Erythroblast (primary cell): ENCODE measurements around the gene ELFN2.

Experiments used
- GATA1 ChIP-seq: IDR thresholded peaks from 2 replicates; pipeline ENCODE4 v1.6.1; 2011; ENCODE audit warnings: low read depth, mild to moderate bottlenecking, control low read depth, low read length, moderate library complexity
- POLR2A ChIP-seq: IDR thresholded peaks from 2 replicates; pipeline ENCODE4 v1.6.1; 2011; ENCODE audit warnings: mild to moderate bottlenecking, low read length

- TF ChIP-seq POLR2A (no peak), GATA1 (no peak)
These were observed 99.3 kb downstream of the ELFN2 start for GRCh38 chr22:37328017-37328416.
